Measurements from ENCODE around the gene BID.

Gene BID

GRCh38 chr22:17788528-17789378, 14.5 kb upstream of the BID start:
- Histone ChIP-seq H3K9me3 (ENCODE audit: severe bottlenecking) (no peaks in the 10 kb centered on the region), H3K36me3 (no peaks in the 10 kb centered on the region; the same call in 1 of the 2 replicates), H3K27ac (no peak overlapping the region), H3K4me3 (ENCODE audit: low read depth, low read length) (no peak overlapping the region), H3K27me3 (ENCODE audit: insufficient read depth, low read depth, severe bottlenecking) (no peaks in the 10 kb centered on the region)
- no peak for TF ChIP-seq CTCF (IDR thresholded peaks at IDR 0.05; ENCODE audit: low read depth, low read length)
- no peak for DNase-seq

GRCh38 chr22:17787716-17788330, 13.6 kb upstream of the BID start:
- H3K27ac ChIP-seq: no peak overlapping the region
- H3K27me3 ChIP-seq (ENCODE audit: insufficient read depth, low read depth, severe bottlenecking): no peaks in the 10 kb centered on the region
- TF ChIP-seq CTCF (IDR thresholded peaks at IDR 0.05; ENCODE audit: low read depth, low read length): no peak
- H3K36me3 ChIP-seq: no peaks in the 10 kb centered on the region; the same call in 1 of the 2 replicates
- H3K9me3 ChIP-seq (ENCODE audit: severe bottlenecking): no peaks in the 10 kb centered on the region
- no peak overlapping the region for H3K4me3 ChIP-seq (ENCODE audit: low read depth, low read length)
- no peak for DNase-seq

- no peak overlapping the region for H3K4me3 ChIP-seq (ENCODE audit: low read depth, low read length)
- H3K27ac ChIP-seq: 0 out of 2 replicates have a peak overlapping the region, but pooled peaks have one; percentile 33
- DNase-seq: no peak
- H3K9me3 ChIP-seq (ENCODE audit: severe bottlenecking): no peaks in the 10 kb centered on the region
- no peak for TF ChIP-seq CTCF (IDR thresholded peaks at IDR 0.05; ENCODE audit: low read depth, low read length)
- H3K27me3 ChIP-seq (ENCODE audit: insufficient read depth, low read depth, severe bottlenecking): no peaks in the 10 kb centered on the region
- no peaks in the 10 kb centered on the region; the same call in 1 of the 2 replicates for H3K36me3 ChIP-seq
These were observed 13.0 kb upstream of the BID start for GRCh38 chr22:17787241-17787640.

GRCh38 chr22:17786435-17787161, 12.3 kb upstream of the BID start:
- Histone ChIP-seq H3K36me3 (no peaks in the 10 kb centered on the region; the same call in 1 of the 2 replicates), H3K4me3 (ENCODE audit: low read depth, low read length) (no peak overlapping the region), H3K27ac (peak overlapping the region; percentile 33; the same call in 1 of the 2 replicates), H3K9me3 (ENCODE audit: severe bottlenecking) (no peaks in the 10 kb centered on the region), H3K27me3 (ENCODE audit: insufficient read depth, low read depth, severe bottlenecking) (no peaks in the 10 kb centered on the region)
- TF ChIP-seq CTCF (IDR thresholded peaks at IDR 0.05; ENCODE audit: low read depth, low read length): no peak
- DNase-seq: peak; percentile 58

GRCh38 chr22:17785185-17786184, 11.2 kb upstream of the BID start:
- H3K36me3 ChIP-seq: no peaks in the 10 kb centered on the region; the same call in 1 of the 2 replicates
- H3K27ac ChIP-seq: no peak overlapping the region
- DNase-seq: peak; percentile 52
- no peak overlapping the region for H3K4me3 ChIP-seq (ENCODE audit: low read depth, low read length)
- no peaks in the 10 kb centered on the region for H3K27me3 ChIP-seq (ENCODE audit: insufficient read depth, low read depth, severe bottlenecking)
- no peaks in the 10 kb centered on the region for H3K9me3 ChIP-seq (ENCODE audit: severe bottlenecking)
- peak; percentile 77 for TF ChIP-seq CTCF (IDR thresholded peaks at IDR 0.05; ENCODE audit: low read depth, low read length)
